ENCODE measurements around the gene KIAA0825.

Gene KIAA0825

DNA sequence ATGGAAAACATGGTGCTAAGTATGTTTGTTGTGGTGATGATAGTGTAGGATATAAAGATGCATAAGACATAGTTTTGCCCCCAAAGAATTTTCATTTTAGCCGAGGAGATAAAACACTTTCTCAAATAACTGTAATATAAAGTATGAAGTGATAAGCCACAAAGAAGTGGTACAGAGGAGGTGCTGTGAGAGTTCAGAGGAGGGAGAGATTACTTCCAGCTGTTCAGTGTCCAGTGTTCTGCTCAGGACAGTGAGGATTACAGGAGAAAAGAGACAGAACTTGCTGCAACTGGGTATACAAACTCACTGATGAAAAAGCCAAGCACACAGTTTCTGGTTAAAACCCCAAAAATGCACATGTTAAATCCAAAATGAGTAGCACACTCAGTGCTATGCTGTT lies 309.3 kb downstream of the KIAA0825 start:
- H3K4me1 ChIP-seq (ENCODE audit: control insufficient read depth, insufficient read depth, low read length, poor library complexity, severe bottlenecking): no peaks in the 10 kb centered on the region
- H3K9me3 ChIP-seq (ENCODE audit: control insufficient read depth, low read length): no peaks in the 10 kb centered on the region
- H3K27ac ChIP-seq (ENCODE audit: low read depth, low read length, severe bottlenecking): no peak overlapping the region
- no peaks in the 10 kb centered on the region for H3K36me3 ChIP-seq (ENCODE audit: control insufficient read depth, insufficient read depth, low read length)
- H3K4me3 ChIP-seq (ENCODE audit: extremely low read depth, insufficient read depth, low read length, poor library complexity, severe bottlenecking): no peak overlapping the region
- WGBS, 2 experiments (ENCODE audit: insufficient coverage in 2 of 2): no CpG with 5 or more reads among the region's 1 CpG

DNA sequence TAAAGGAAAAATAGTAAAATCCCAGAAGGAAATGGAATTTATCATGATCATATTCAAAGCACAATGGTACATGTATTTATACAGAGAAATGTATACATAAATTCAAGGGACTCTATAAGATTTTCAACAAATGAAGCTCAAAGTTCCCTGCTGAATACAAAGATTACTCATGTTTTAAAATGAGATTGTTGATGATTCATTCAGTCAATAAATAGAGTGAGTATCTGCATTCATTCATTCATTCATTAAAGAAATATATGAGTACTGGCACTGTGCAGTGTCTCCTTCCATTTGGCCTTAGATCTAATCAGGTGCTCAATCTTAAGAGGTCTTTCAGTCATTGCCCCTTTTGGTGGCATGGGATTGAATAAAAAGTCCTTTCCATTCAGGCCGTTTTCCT lies 310.0 kb downstream of the KIAA0825 start:
- Histone ChIP-seq H3K36me3 (ENCODE audit: control insufficient read depth, insufficient read depth, low read length) (no peaks in the 10 kb centered on the region), H3K4me1 (ENCODE audit: control insufficient read depth, insufficient read depth, low read length, poor library complexity, severe bottlenecking) (no peaks in the 10 kb centered on the region), H3K9me3 (ENCODE audit: control insufficient read depth, low read length) (no peaks in the 10 kb centered on the region), H3K4me3 (ENCODE audit: extremely low read depth, insufficient read depth, low read length, poor library complexity, severe bottlenecking) (no peak overlapping the region), H3K27ac (ENCODE audit: low read depth, low read length, severe bottlenecking) (no peak overlapping the region)
- 100% methylated on average over 1 of the region's 1 CpG; no CpG with 5 or more reads in 1 of the 2 experiments for WGBS, 2 experiments (ENCODE audit: insufficient coverage in 2 of 2)

DNA sequence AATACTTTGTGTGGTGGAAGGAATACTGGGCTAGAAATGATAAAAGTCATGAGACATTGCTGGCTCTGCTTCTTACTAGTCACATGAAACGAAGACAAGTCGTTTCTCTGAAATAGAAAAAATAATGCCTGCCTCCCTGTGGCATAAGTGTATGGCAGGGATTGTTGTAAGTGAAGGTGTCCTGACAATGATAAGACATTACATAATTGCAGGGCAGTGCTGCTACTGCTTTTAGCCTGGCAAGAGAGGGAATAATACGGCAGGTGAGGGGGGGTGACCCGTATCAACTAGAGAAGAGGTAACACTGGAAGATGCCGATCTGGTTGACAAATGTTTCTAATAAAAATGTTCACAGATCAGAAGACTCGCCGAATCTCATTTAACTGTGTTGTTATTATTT lies 314.3 kb downstream of the KIAA0825 start:
- no peaks in the 10 kb centered on the region for H3K4me1 ChIP-seq (ENCODE audit: control insufficient read depth, insufficient read depth, low read length, poor library complexity, severe bottlenecking)
- H3K9me3 ChIP-seq (ENCODE audit: control insufficient read depth, low read length): no peaks in the 10 kb centered on the region
- WGBS, 2 experiments (ENCODE audit: insufficient coverage in 2 of 2): 93 to 95% methylated on average over 7 of the region's 7 CpGs
- H3K4me3 ChIP-seq (ENCODE audit: extremely low read depth, insufficient read depth, low read length, poor library complexity, severe bottlenecking): no peak overlapping the region
- no peak overlapping the region for H3K27ac ChIP-seq (ENCODE audit: low read depth, low read length, severe bottlenecking)
- H3K36me3 ChIP-seq (ENCODE audit: control insufficient read depth, insufficient read depth, low read length): no peaks in the 10 kb centered on the region

- Histone ChIP-seq H3K36me3 (ENCODE audit: control insufficient read depth, insufficient read depth, low read length) (no peaks in the 10 kb centered on the region), H3K4me1 (ENCODE audit: control insufficient read depth, insufficient read depth, low read length, poor library complexity, severe bottlenecking) (no peaks in the 10 kb centered on the region), H3K4me3 (ENCODE audit: extremely low read depth, insufficient read depth, low read length, poor library complexity, severe bottlenecking) (no peak overlapping the region), H3K9me3 (ENCODE audit: control insufficient read depth, low read length) (no peaks in the 10 kb centered on the region), H3K27ac (ENCODE audit: low read depth, low read length, severe bottlenecking) (no peak overlapping the region)
- WGBS, 2 experiments (ENCODE audit: insufficient coverage in 2 of 2): 89 to 100% methylated on average over 2 of the region's 4 CpGs
Observed at GRCh38 chr5:94288937-94289336, 329.5 kb downstream of the KIAA0825 start.

DNA sequence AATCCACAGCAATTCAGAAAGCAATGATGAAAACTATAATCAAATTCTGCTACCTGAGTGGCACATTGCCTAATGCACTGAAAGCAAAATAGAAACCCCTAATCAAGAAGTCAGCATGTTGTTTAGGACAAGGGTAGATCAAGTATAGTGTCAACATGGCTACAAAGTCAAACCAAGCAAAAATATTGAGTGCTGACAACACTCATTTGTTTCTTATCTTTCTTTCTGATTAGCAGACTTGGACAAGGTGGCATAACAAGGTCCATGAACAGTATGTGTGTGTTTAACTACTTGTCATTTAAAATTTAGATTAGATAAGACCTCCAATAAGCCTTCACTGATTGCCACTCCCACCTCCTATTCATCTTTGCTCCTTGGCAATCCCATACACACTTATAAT lies 332.4 kb downstream of the KIAA0825 start:
- Histone ChIP-seq H3K4me1 (ENCODE audit: control insufficient read depth, insufficient read depth, low read length, poor library complexity, severe bottlenecking) (no peaks in the 10 kb centered on the region), H3K9me3 (ENCODE audit: control insufficient read depth, low read length) (no peaks in the 10 kb centered on the region), H3K4me3 (ENCODE audit: extremely low read depth, insufficient read depth, low read length, poor library complexity, severe bottlenecking) (no peak overlapping the region), H3K36me3 (ENCODE audit: control insufficient read depth, insufficient read depth, low read length) (no peaks in the 10 kb centered on the region), H3K27ac (ENCODE audit: low read depth, low read length, severe bottlenecking) (no peak overlapping the region)

DNA sequence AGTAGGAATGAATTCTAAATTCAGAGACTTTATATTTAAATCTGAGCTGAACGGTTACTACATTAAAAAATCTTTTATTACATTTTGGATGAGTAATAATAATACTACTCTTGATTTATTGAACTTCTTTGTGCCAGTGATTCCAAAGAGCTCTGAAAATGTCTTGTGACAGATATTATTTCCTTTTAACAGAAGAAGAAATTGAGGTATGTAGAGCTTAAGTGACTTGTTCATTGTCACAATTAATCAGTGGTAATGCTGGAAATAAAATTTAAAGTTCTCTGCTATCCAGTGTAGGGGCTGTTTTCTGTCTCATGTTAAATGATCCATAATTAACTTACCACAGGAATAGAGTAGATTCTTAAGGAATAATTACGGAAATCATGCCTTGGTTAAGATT lies 335.3 kb downstream of the KIAA0825 start:
- Histone ChIP-seq H3K27ac (ENCODE audit: low read depth, low read length, severe bottlenecking) (no peak overlapping the region), H3K4me1 (ENCODE audit: control insufficient read depth, insufficient read depth, low read length, poor library complexity, severe bottlenecking) (no peaks in the 10 kb centered on the region), H3K4me3 (ENCODE audit: extremely low read depth, insufficient read depth, low read length, poor library complexity, severe bottlenecking) (no peak overlapping the region), H3K9me3 (ENCODE audit: control insufficient read depth, low read length) (no peaks in the 10 kb centered on the region), H3K36me3 (ENCODE audit: control insufficient read depth, insufficient read depth, low read length) (no peaks in the 10 kb centered on the region)
- no CpG with 5 or more reads among the region's 2 CpGs for WGBS, 2 experiments (ENCODE audit: insufficient coverage in 2 of 2)

GRCh38 chr5:94281236-94281801 lies 337.1 kb downstream of the KIAA0825 start:
- Histone ChIP-seq H3K36me3 (ENCODE audit: control insufficient read depth, insufficient read depth, low read length) (no peaks in the 10 kb centered on the region), H3K9me3 (ENCODE audit: control insufficient read depth, low read length) (no peaks in the 10 kb centered on the region), H3K4me1 (ENCODE audit: control insufficient read depth, insufficient read depth, low read length, poor library complexity, severe bottlenecking) (no peaks in the 10 kb centered on the region), H3K4me3 (ENCODE audit: extremely low read depth, insufficient read depth, low read length, poor library complexity, severe bottlenecking) (no peak overlapping the region), H3K27ac (ENCODE audit: low read depth, low read length, severe bottlenecking) (no peak overlapping the region)
- 38% methylated on average over 1 of the region's 2 CpGs; no CpG with 5 or more reads in 1 of the 2 experiments for WGBS, 2 experiments (ENCODE audit: insufficient coverage in 2 of 2)

- no peaks in the 10 kb centered on the region for H3K9me3 ChIP-seq (ENCODE audit: control insufficient read depth, low read length)
- H3K4me1 ChIP-seq (ENCODE audit: control insufficient read depth, insufficient read depth, low read length, poor library complexity, severe bottlenecking): no peaks in the 10 kb centered on the region
- no peak overlapping the region for H3K4me3 ChIP-seq (ENCODE audit: extremely low read depth, insufficient read depth, low read length, poor library complexity, severe bottlenecking)
- no CpG with 5 or more reads among the region's 1 CpG for WGBS, 2 experiments (ENCODE audit: insufficient coverage in 2 of 2)
- H3K36me3 ChIP-seq (ENCODE audit: control insufficient read depth, insufficient read depth, low read length): no peaks in the 10 kb centered on the region
- no peak overlapping the region for H3K27ac ChIP-seq (ENCODE audit: low read depth, low read length, severe bottlenecking)
Observed at GRCh38 chr5:94276751-94277150, 341.7 kb downstream of the KIAA0825 start.

DNA sequence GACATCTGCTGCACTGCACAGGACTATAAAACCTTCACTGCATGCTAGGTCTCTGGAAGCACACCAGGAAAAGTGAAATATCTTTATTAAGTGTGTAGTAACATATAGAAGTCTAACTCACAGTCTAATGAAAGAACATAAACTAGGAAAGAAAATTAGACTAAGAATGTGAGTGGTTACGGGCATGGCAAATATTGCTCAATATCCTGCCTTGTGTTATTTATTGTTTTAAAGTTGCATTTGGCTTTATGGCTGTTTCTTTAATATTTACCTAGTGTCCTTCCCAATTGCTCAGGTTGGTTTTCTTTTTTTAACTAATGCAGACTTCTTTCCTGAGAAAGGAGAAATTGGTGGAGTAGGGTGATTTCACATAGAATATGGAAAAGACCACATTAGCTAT lies 342.4 kb downstream of the KIAA0825 start:
- Histone ChIP-seq H3K9me3 (ENCODE audit: control insufficient read depth, low read length) (no peaks in the 10 kb centered on the region), H3K4me3 (ENCODE audit: extremely low read depth, insufficient read depth, low read length, poor library complexity, severe bottlenecking) (no peak overlapping the region), H3K36me3 (ENCODE audit: control insufficient read depth, insufficient read depth, low read length) (no peaks in the 10 kb centered on the region), H3K27ac (ENCODE audit: low read depth, low read length, severe bottlenecking) (no peak overlapping the region), H3K4me1 (ENCODE audit: control insufficient read depth, insufficient read depth, low read length, poor library complexity, severe bottlenecking) (no peaks in the 10 kb centered on the region)
- no CpG with 5 or more reads among the region's 1 CpG for WGBS, 2 experiments (ENCODE audit: insufficient coverage in 2 of 2)

DNA sequence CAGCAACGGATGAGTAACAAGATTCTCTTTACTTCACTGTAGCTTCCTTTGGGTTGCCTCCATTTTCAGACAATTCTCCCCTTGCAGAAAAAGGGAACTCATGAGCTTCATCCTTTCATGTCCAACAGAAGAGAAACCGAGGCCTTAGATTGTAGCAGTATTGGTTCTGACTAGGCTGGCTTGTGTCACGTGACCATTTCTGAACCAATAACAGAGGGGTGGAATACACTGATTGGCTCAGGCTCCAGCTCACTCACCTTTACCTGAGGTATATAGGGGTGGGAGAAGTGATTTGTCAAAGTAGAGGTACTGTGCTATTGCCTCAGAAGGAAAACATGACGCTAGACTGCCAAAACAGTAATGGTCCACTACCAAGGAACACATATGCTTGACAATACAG lies 343.7 kb downstream of the KIAA0825 start:
- no peak overlapping the region for H3K4me3 ChIP-seq (ENCODE audit: extremely low read depth, insufficient read depth, low read length, poor library complexity, severe bottlenecking)
- no peak overlapping the region for H3K27ac ChIP-seq (ENCODE audit: low read depth, low read length, severe bottlenecking)
- H3K4me1 ChIP-seq (ENCODE audit: control insufficient read depth, insufficient read depth, low read length, poor library complexity, severe bottlenecking): no peaks in the 10 kb centered on the region
- 83 to 100% methylated on average over 1 to 3 of the region's 4 CpGs for WGBS, 2 experiments (ENCODE audit: insufficient coverage in 2 of 2)
- no peaks in the 10 kb centered on the region for H3K9me3 ChIP-seq (ENCODE audit: control insufficient read depth, low read length)
- no peaks in the 10 kb centered on the region for H3K36me3 ChIP-seq (ENCODE audit: control insufficient read depth, insufficient read depth, low read length)

GRCh38 chr5:94268226-94268625 lies 350.2 kb downstream of the KIAA0825 start:
- no peaks in the 10 kb centered on the region for H3K9me3 ChIP-seq (ENCODE audit: control insufficient read depth, low read length)
- H3K4me3 ChIP-seq (ENCODE audit: extremely low read depth, insufficient read depth, low read length, poor library complexity, severe bottlenecking): no peak overlapping the region
- no peak overlapping the region for H3K27ac ChIP-seq (ENCODE audit: low read depth, low read length, severe bottlenecking)
- no peaks in the 10 kb centered on the region for H3K36me3 ChIP-seq (ENCODE audit: control insufficient read depth, insufficient read depth, low read length)
- no peaks in the 10 kb centered on the region for H3K4me1 ChIP-seq (ENCODE audit: control insufficient read depth, insufficient read depth, low read length, poor library complexity, severe bottlenecking)
- WGBS, 2 experiments (ENCODE audit: insufficient coverage in 2 of 2): 83 to 86% methylated on average over 3 of the region's 3 CpGs

Data from mesodermal cell (in vitro differentiated cells).